SK-N-SH (cell line): ENCODE measurements around the gene ACAD10. TPM values are rescaled to one million over a fixed set of nuclear protein-coding genes. Genes with fewer than 3 reads are reported as not detected.
"Not testable (repeated sequence)": the region's sequence is repeated elsewhere in the genome, so short reads cannot be mapped to it uniquely, and the experiment has no call there.

Experiments
- CTCF ChIA-PET: fragments of 300-600, 350-600 bp; formaldehyde crosslinking; extraction: SDS; loops from one replicate; lab custom pipeline; 2021; lab: Yijun Ruan, JAX
- POLR2A ChIA-PET: fragments of 350-600 bp; sonication (Branson Sonifier 250); formaldehyde crosslinking; extraction: SDS; loops from one replicate; lab custom pipeline; 2020; ENCODE audit warnings: antibody characterized with exemption, inconsistent platforms; lab: Yijun Ruan, JAX
- DNase-seq: peaks from one replicate; pipeline ENCODE4 v3.0.0; 2012
- H2AFZ ChIP-seq: fragments of 200-600 bp; sonication (generic); 2 replicates; pipeline ENCODE4 v1.8.1; 2016; ENCODE audit warnings: antibody characterized with exemption, mild to moderate bottlenecking, low read depth
- H3F3A ChIP-seq: fragments of 200-600 bp; sonication (generic); replicated peaks from 2 replicates; pipeline ENCODE3; 2016; ENCODE audit warnings: antibody characterized with exemption, mild to moderate bottlenecking; ENCODE audit not compliant: insufficient read depth
- H3K27ac ChIP-seq, 2 experiments: fragments of 200-500 bp in 1 of 2; fragments of 200-600 bp in 1 of 2; sonication (Bioruptor generic) in 1 of 2; sonication (generic), shearing (Covaris generic) in 1 of 2; 2 replicates each; pipeline versions ENCODE4 v1.5.1 to v1.6.1; 2014 to 2016; ENCODE audit warnings: low read depth in 2 of 2, inconsistent platforms in 1 of 2, low read length in 1 of 2, mild to moderate bottlenecking in 1 of 2, mixed read lengths in 1 of 2
- H3K27me3 ChIP-seq: fragments of 200-600 bp; sonication (generic), shearing (Covaris generic); 2 replicates; pipeline ENCODE4 v1.6.1; 2016; ENCODE audit warnings: mixed run types; ENCODE audit not compliant: insufficient read depth
- H3K36me3 ChIP-seq, 2 experiments: fragments of 200-500 bp in 1 of 2; fragments of 200-600 bp in 1 of 2; sonication (Bioruptor generic) in 1 of 2; sonication (generic) in 1 of 2; replicated peaks in 1 of 2; 2 replicates each; pipeline versions ENCODE3 to v1.5.1; 2014 to 2016; ENCODE audit warnings: low read length in 1 of 2, mild to moderate bottlenecking in 1 of 2; ENCODE audit not compliant: insufficient read depth in 2 of 2, control insufficient read depth in 1 of 2
- H3K4me1 ChIP-seq, 2 experiments: fragments of 200-500 bp in 1 of 2; fragments of 200-600 bp in 1 of 2; sonication (Bioruptor generic) in 1 of 2; sonication (generic), shearing (Covaris generic) in 1 of 2; 2 replicates each; pipeline versions ENCODE4 v1.5.1 to v1.6.1; 2014 to 2016; ENCODE audit warnings: low read depth in 1 of 2, low read length in 1 of 2, mixed run types in 1 of 2; ENCODE audit not compliant: insufficient read depth in 2 of 2, control insufficient read depth in 1 of 2
- H3K4me2 ChIP-seq: fragments of 200-600 bp; sonication (generic), shearing (Covaris generic); 2 replicates; pipeline ENCODE4 v1.6.1; 2017; ENCODE audit warnings: mixed run types
- H3K4me3 ChIP-seq, 2 experiments: fragments of 200-500 bp in 1 of 2; fragments of 200-600 bp in 1 of 2; sonication (Bioruptor generic) in 1 of 2; sonication (generic), shearing (Covaris generic) in 1 of 2; 2 replicates each; pipeline versions ENCODE4 v1.5.1 to v1.8.1; 2014 to 2016; ENCODE audit warnings: low read depth in 2 of 2, inconsistent platforms in 1 of 2, low read length in 1 of 2, mild to moderate bottlenecking in 1 of 2, mixed read lengths in 1 of 2, moderate library complexity in 1 of 2
- H3K79me2 ChIP-seq: fragments of 200-600 bp; sonication (generic); 2 replicates; pipeline ENCODE4 v1.8.1; 2017; ENCODE audit warnings: mild to moderate bottlenecking; ENCODE audit not compliant: insufficient read depth
- H3K9ac ChIP-seq: fragments of 200-600 bp; sonication (generic); 2 replicates; pipeline ENCODE4 v1.6.1; 2017; ENCODE audit warnings: mixed run types
- H3K9me2 ChIP-seq: fragments of 200-600 bp; sonication (generic); 2 replicates; pipeline ENCODE4 v1.6.1; 2017; ENCODE audit warnings: mixed run types
- H3K9me3 ChIP-seq: fragments of 200-600 bp; sonication (generic); 2 replicates; pipeline ENCODE4 v1.6.1; 2017; ENCODE audit warnings: mixed run types, mild to moderate bottlenecking, moderate library complexity
- H4K20me1 ChIP-seq: fragments of 200-600 bp; sonication (generic); 2 replicates; pipeline ENCODE4 v1.6.1; 2017; ENCODE audit warnings: mild to moderate bottlenecking, mixed run types; ENCODE audit not compliant: insufficient read depth
- ELF1 ChIP-seq: IDR thresholded peaks from 2 replicates; pipeline ENCODE4 v1.4.0; 2012
- EZH2phosphoT487 ChIP-seq: fragments of 200-600 bp; sonication (generic); IDR thresholded peaks from 2 replicates; pipeline ENCODE4 v1.6.1; 2017; ENCODE audit warnings: low read depth, mixed run types, mild to moderate bottlenecking, antibody characterized with exemption, moderate library complexity, borderline replicate concordance
- FOXM1 ChIP-seq: IDR thresholded peaks from 2 replicates; pipeline ENCODE4 v1.4.0; 2012; ENCODE audit warnings: low read depth, mild to moderate bottlenecking
- JUND ChIP-seq: IDR thresholded peaks from 2 replicates; pipeline ENCODE4 v1.4.0; 2012
- RAD21 ChIP-seq: IDR thresholded peaks from 2 replicates; pipeline ENCODE4 v1.6.1; 2012; ENCODE audit warnings: mild to moderate bottlenecking, low read length
- RFX5 ChIP-seq: IDR thresholded peaks from 2 replicates; pipeline ENCODE4 v1.6.1; 2012; ENCODE audit warnings: mild to moderate bottlenecking, improper control_type of control experiment, low read length
- RXRA ChIP-seq: IDR thresholded peaks from 2 replicates; pipeline ENCODE4 v1.4.0; 2012; ENCODE audit warnings: low read depth, mild to moderate bottlenecking, borderline replicate concordance
- SIN3A ChIP-seq: IDR thresholded peaks from 2 replicates; pipeline ENCODE4 v1.6.1; 2012; ENCODE audit warnings: low read depth, mild to moderate bottlenecking, low read length, moderate library complexity, borderline replicate concordance
- SMC3 ChIP-seq: IDR thresholded peaks from 2 replicates; pipeline ENCODE4 v1.6.1; 2012; ENCODE audit warnings: low read depth, low read length, improper control_type of control experiment
- TAF1 ChIP-seq: IDR thresholded peaks from 2 replicates; pipeline ENCODE4 v1.6.1; 2012; ENCODE audit warnings: low read depth, mild to moderate bottlenecking, low read length, moderate library complexity, borderline replicate concordance
- TCF12 ChIP-seq: IDR thresholded peaks from 2 replicates; pipeline ENCODE4 v1.4.0; 2012
- USF2 ChIP-seq: fragments of 150-350 bp; IDR thresholded peaks from 2 replicates; pipeline ENCODE4 v1.6.1; 2017; ENCODE audit warnings: antibody characterized with exemption, low read length, low read depth, borderline replicate concordance
- WGBS: methylation state at CpG from one replicate; pipeline ENCODE4 v1.1.6; 2017; ENCODE audit warnings: low lambda C conversion rate; 5-methylcytosine and 5-hydroxymethylcytosine counted together
- polyA plus RNA-seq, 3 experiments: library from polyadenylated mRNA; depleted of rRNA; stranded (reverse); fragments of >200 nt; gene quantifications; 2 replicates each; pipeline ENCODE4 v1.2.3, GENCODE V29; 2012

Gene ACAD10
- polyA plus RNA-seq, 1 of the 3 experiments (the other 2 are of a cell fraction), result 24.6 TPM

DNA sequence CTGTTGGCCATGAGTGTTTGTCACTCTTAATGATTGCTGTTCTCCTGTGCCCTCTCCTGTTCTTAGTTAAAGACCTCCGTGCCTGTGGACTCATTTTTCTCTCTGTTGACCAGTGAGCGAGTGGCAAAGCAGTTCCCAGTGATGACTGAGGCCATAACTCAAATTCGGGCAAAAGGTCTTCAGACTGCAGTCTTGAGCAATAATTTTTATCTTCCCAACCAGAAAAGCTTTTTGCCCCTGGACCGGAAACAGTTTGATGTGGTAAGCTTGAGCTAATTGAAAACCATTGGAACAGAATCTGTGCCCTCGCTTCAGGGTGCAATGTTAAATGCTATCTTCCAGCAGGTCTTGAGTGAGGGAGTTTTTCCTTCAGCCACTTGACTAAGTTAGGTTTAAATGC is 19.8 kb downstream of the ACAD10 start:
- Histone ChIP-seq H3K9me3 (no peaks in the 10 kb centered on the region), H3K79me2 (no peaks in the 10 kb centered on the region), H4K20me1 (no peaks in the 10 kb centered on the region), H2AFZ (no peak overlapping the region), H3K36me3 (peaks cover 41 to 50% of the 10 kb centered on the region in 2 experiments), H3K27me3 (no peaks in the 10 kb centered on the region), H3K27ac (no peak overlapping the region), H3K4me1 (no peaks in the 10 kb centered on the region), H3F3A (no peaks in the 10 kb centered on the region), H3K4me2 (no peak overlapping the region), H3K9me2 (no peaks in the 10 kb centered on the region)
- DNase-seq, result no peak
- WGBS, result 89% methylated on average over 5 of the region's 5 CpGs
- POLR2A ChIA-PET, result no interaction called here
- CTCF ChIA-PET, result interaction anchor here (1.0 to 1.2 kb wide), 2 partner anchors 12 to 107 kb away, joined by 3 read pairs; no protein-coding TSS in a partner anchor
- TF ChIP-seq EZH2phosphoT487 (no peak), RXRA (no peak), JUND (no peak), RFX5 (no peak)
- TF ChIP-seq, all 33 proteins: peak for 0
- Histone ChIP-seq H3K4me3 (no peak overlapping the region), H3K9ac (no peak overlapping the region)

DNA sequence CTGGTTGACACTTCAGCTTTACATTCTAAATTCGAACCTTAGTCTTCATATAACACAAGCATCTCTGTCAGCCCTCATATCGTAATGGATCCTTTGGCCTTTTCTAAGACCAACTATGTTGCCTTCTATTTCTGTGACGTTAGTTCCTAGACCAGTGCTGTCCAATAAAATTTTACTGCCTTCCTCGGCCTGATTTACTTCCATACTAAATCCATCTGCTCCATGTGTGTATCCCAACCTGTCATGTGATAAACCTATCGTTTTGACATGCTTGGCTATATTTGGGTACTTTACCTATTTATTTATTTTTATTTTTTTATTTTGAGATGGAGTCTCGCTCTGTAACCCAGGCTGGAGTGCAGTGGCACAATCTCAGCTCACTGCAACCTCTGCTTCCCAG is 20.3 kb downstream of the ACAD10 start:
- ChIA-PET CTCF (interaction anchor here (1.0 to 1.2 kb wide), 2 partner anchors 13 to 107 kb away, joined by 3 read pairs; no protein-coding TSS in a partner anchor), POLR2A (no interaction called here)
- Histone ChIP-seq H3K9ac (no peak overlapping the region), H3K4me1 (no peaks in the 10 kb centered on the region), H3K27me3 (no peaks in the 10 kb centered on the region), H3K9me3 (no peaks in the 10 kb centered on the region), H3K9me2 (no peaks in the 10 kb centered on the region), H3K4me3 (no peak overlapping the region), H3F3A (no peaks in the 10 kb centered on the region), H3K27ac (no peak overlapping the region), H3K36me3 (peaks cover 37 to 51% of the 10 kb centered on the region in 2 experiments), H4K20me1 (no peaks in the 10 kb centered on the region), H3K79me2 (no peaks in the 10 kb centered on the region), H3K4me2 (no peak overlapping the region), H2AFZ (no peak overlapping the region)
- WGBS, result 94% methylated on average over 6 of the region's 6 CpGs
- TF ChIP-seq TCF12, result no peak
- no peak for TF ChIP-seq TAF1
- TF ChIP-seq ELF1, result no peak
- no peak for TF ChIP-seq FOXM1
- no peak for DNase-seq

- WGBS, result 100% methylated on average over 4 of the region's 4 CpGs
- Histone ChIP-seq H3K9ac (no peak overlapping the region), H3K79me2 (no peaks in the 10 kb centered on the region), H3K27ac (no peak overlapping the region), H3K4me2 (no peak overlapping the region), H4K20me1 (no peaks in the 10 kb centered on the region), H3K4me1 (no peaks in the 10 kb centered on the region), H3K27me3 (no peaks in the 10 kb centered on the region), H2AFZ (no peak overlapping the region), H3K36me3 (peaks cover 24 to 26% of the 10 kb centered on the region in 2 experiments), H3K9me3 (no peaks in the 10 kb centered on the region), H3K9me2 (no peaks in the 10 kb centered on the region), H3F3A (no peaks in the 10 kb centered on the region), H3K4me3 (no peak overlapping the region)
- ChIA-PET CTCF (interaction anchor here (1.4 kb wide), 1 partner anchor 26 kb away, joined by 4 read pairs; no protein-coding TSS in a partner anchor), POLR2A (no interaction called here)
- TF ChIP-seq USF2 (no peak), SMC3 (no peak), RAD21 (no peak), SIN3A (no peak), ELF1 (no peak)
- no peak for DNase-seq
These were observed 29.4 kb downstream of the ACAD10 start for GRCh38 chr12:111715279-111715678.

GRCh38 chr12:111719316-111719715 is 33.5 kb downstream of the ACAD10 start:
- H3F3A ChIP-seq, H2AFZ ChIP-seq, H3K79me2 ChIP-seq, CTCF ChIA-PET, POLR2A ChIA-PET, H3K4me2 ChIP-seq, H3K4me1 ChIP-seq, H3K9ac ChIP-seq, H3K4me3 ChIP-seq, H3K27me3 ChIP-seq, H3K9me3 ChIP-seq, H3K27ac ChIP-seq, H4K20me1 ChIP-seq, H3K9me2 ChIP-seq, DNase-seq: not testable (repeated sequence)
- H3K36me3 ChIP-seq, result peaks cover 11 to 27% of the 10 kb centered on the region in 2 experiments
- 94% methylated on average over 10 of the region's 10 CpGs for WGBS
